IPS-15b (cell line): ENCODE data around the gene RHBDD1.

Experiments used
- H3K27me3 ChIP-seq: one replicate; pipeline ENCODE4 v1.6.1; 2013; ENCODE audit warnings: low read length; ENCODE audit not compliant: control insufficient read depth, insufficient read depth
- H3K36me3 ChIP-seq: one replicate; pipeline ENCODE4 v1.6.1; 2013; ENCODE audit warnings: low read length; ENCODE audit not compliant: control insufficient read depth, insufficient read depth
- H3K4me1 ChIP-seq: one replicate; pipeline ENCODE4 v1.6.1; 2013; ENCODE audit warnings: mild to moderate bottlenecking, low read length; ENCODE audit not compliant: control insufficient read depth, insufficient read depth
- H3K4me3 ChIP-seq: one replicate; pipeline ENCODE4 v1.5.1; 2013; ENCODE audit warnings: low read depth, low read length
- H3K9ac ChIP-seq: one replicate; pipeline ENCODE4 v1.6.1; 2013; ENCODE audit warnings: low read depth, mild to moderate bottlenecking, low read length
- H3K9me3 ChIP-seq: one replicate; pipeline ENCODE4 v1.6.1; 2013; ENCODE audit warnings: mild to moderate bottlenecking, low read length; ENCODE audit not compliant: control insufficient read depth, insufficient read depth

The RHBDD1 gene

DNA sequence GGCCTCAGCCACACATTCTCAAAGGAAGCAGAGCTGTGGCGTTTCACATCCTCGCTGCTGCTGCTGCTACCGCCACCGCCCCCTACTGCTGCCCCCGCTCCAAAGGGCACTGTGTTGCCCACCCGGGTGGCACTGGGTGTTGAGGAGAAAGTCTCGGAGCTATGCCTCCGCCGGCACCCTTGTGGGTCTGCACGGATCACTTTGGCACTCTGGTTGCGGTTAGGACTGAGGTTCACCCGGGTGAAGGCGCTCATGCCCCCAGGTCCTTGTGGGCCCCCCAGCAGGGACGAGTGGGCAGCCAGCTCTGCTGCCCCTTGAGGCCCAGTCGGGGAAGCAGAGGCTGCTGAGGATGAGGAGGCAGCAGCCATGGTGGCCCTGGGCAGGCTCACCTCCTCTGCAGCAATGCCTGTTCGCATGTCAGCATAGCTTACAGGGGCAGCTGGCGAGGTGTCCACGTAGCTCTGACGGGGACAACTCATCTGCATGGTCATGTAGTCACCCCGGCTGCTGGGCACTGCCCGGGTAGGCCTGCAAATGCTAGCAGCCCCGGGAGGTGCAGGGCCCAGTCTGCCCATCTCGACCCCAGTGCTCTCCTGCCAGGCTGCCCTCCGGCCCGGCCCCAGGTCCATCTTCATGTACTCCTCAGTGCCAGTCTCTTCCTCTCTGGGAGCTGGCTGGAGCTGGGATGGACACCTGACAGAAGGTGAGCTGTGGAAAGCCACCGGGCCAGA lies 40.4 kb upstream of the RHBDD1 start:
- Histone ChIP-seq H3K27me3 (no peaks in the 10 kb centered on the region), H3K4me3 (no peak overlapping the region), H3K9me3 (no peaks in the 10 kb centered on the region), H3K9ac (no peak overlapping the region), H3K36me3 (peaks cover 20% of the 10 kb centered on the region), H3K4me1 (no peaks in the 10 kb centered on the region)

DNA sequence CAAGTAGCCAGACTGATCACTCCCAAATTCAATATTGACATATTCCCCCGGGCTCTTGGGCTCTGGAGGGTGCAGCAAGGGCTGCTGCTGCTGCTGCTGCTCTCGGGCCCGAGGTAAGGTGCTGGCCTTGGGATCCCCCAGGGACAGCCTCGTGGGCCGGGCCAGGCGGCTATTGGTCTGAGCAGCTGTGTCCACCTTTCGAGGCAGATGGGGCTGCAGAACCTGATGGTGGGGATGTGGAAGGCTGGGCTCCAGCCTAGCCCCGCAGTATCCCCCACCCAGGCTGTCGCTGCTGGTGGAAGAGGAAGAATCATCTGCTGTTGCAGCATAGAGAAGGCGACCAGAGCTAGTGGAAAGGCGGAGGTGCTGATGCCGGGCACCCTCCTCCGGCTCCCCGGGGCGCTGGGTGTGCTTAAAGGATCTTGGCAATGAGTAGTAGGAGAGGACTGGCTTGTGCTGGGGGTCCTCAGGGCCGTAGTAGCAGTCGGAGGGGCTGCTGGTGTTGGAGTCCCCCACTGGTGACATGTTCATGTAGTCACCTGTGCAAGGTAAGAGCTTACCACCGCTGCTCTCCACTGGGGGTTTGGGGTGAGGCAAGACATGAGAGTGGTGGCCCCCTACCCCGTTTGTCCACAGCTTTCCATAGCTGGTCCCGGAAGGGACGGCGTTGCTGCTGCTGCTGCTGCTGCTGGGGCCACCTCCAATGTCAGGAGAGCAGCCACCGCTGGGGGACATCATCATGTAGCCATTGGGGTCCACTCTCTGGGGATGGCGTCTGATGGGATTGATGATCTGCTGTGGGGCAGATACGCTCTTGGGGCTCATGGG lies 39.6 kb upstream of the RHBDD1 start:
- H3K9ac ChIP-seq = no peak overlapping the region
- no peak overlapping the region for H3K4me3 ChIP-seq
- H3K9me3 ChIP-seq = no peaks in the 10 kb centered on the region
- H3K36me3 ChIP-seq = peaks cover 20% of the 10 kb centered on the region
- H3K27me3 ChIP-seq = no peaks in the 10 kb centered on the region
- H3K4me1 ChIP-seq = no peaks in the 10 kb centered on the region

DNA sequence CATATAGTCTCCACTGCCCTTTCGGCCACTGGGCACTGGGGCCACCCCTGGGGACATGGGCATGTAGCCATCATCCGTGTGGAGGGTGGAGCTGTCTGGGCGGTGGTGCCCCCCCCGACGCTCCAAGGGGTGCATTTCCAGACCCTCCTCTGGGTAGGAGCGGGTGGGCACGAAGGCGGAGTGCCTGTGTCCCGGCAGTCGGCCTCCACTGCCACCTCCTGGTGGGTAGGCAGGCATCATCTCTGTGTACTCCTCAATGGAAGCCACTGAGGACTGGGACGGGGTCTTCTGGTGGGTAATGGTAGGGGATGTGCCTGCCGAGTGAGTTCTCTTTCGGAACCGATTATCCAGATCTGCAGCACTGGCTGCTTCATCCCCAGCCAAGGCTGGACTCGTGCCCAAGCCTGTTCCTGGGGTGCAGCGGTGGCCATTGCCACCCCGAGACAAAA lies 39.0 kb upstream of the RHBDD1 start:
- Histone ChIP-seq H3K36me3 (peaks cover 20% of the 10 kb centered on the region), H3K4me1 (no peaks in the 10 kb centered on the region), H3K9ac (no peak overlapping the region), H3K27me3 (no peaks in the 10 kb centered on the region), H3K4me3 (no peak overlapping the region), H3K9me3 (no peaks in the 10 kb centered on the region)

DNA sequence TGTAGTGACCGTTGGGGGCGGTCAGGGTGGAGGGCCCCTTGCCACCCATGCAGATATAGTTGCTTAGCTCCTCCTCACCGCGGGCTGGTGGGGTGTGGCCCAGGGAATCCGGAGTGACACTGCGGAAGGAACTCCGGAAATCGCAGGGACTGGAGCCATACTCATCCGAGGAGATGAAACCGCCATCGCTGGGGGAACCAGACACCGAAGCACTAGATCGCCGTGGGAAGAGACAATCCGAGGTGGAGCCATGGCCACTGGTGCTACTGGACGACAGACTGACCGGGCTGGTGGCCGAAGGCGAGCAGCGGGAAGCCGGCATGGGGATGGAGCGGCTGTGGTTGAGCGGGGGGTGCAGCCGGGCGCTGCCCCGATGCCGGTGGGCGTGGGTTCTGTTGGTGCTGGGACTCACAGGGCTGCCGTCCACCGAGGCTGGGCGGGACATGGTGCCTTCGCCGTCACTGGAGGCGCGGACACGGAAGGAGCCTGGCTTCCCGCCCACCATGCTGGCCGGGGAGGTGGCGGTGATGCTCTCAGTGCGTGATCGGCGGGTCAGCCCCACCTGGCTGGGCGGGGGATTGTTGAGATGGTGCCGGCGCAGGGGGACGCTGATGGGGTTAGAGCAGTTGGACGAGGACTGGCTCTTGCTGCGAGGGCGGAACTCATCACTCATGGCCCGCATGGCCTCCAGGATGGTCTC lies 38.4 kb upstream of the RHBDD1 start:
- Histone ChIP-seq H3K4me3 (peak overlapping the region; percentile 63), H3K4me1 (no peaks in the 10 kb centered on the region), H3K9ac (no peak overlapping the region), H3K9me3 (no peaks in the 10 kb centered on the region), H3K27me3 (no peaks in the 10 kb centered on the region), H3K36me3 (peaks cover 20% of the 10 kb centered on the region)

DNA sequence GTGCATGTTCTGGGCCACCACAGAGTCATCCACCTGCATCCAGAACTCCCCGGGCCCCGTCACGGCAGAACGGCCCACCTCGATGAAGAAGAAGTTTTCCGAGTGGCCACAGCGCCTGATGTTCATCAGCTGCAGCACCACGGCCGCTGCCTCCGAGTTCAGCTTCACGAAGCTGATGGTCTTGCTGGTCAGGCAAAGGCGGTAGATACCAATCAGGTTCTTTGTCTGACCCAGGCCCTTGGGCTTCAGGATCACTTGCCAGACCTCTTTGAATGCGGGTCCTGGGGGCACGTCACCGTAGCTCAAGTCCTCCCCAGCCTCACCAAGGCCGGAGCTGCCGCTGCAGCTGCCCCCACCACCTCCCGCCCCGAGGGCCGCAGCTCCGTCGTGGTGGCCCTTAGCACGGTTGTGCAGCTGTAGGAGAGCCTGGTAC lies 37.8 kb upstream of the RHBDD1 start:
- peaks cover 20% of the 10 kb centered on the region for H3K36me3 ChIP-seq
- H3K9me3 ChIP-seq = no peaks in the 10 kb centered on the region
- H3K4me3 ChIP-seq = peak overlapping the region; percentile 63
- no peaks in the 10 kb centered on the region for H3K4me1 ChIP-seq
- no peak overlapping the region for H3K9ac ChIP-seq
- no peaks in the 10 kb centered on the region for H3K27me3 ChIP-seq

DNA sequence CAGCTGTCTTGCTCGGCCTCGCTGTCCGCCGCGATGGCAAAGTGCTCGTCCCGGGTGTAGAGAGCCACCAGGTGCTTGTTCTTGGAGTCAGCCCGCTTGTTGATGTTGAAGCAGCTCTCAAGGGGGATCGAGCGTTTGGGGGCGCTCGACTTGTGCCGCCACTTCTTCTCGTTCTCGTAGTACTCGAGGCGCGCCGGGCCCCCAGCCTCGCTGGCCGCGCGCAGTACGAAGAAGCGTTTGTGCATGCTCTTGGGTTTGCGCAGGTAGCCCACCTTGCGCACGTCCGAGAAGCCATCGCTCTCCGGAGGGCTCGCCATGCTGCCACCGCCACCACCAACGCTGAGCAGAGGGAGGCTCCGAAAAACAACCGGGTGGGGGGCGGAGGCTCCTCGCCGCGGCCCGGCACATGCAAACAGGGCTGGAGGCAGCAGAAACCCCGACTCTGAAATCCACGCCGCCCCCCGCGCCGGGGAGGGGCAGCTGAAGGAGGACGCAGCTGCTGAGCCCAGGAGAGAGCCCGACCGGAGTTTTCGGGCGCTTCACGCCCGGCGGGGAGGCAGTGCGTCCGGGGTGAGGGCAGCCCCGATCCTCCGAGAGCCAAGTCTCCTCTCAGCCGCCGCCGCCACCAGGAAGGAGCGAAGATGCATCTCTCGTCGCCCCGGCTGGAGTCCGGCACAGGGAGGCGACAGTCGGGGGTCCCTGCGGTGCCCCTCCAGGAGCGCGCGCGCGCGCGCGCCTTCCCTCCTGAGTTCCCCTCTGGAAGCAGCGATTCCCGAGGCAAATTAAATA lies 37.2 kb upstream of the RHBDD1 start:
- no peak overlapping the region for H3K9ac ChIP-seq
- no peaks in the 10 kb centered on the region for H3K4me1 ChIP-seq
- H3K27me3 ChIP-seq = no peaks in the 10 kb centered on the region
- H3K36me3 ChIP-seq = peaks cover 20% of the 10 kb centered on the region
- H3K4me3 ChIP-seq = peak overlapping the region; percentile 63
- no peaks in the 10 kb centered on the region for H3K9me3 ChIP-seq

DNA sequence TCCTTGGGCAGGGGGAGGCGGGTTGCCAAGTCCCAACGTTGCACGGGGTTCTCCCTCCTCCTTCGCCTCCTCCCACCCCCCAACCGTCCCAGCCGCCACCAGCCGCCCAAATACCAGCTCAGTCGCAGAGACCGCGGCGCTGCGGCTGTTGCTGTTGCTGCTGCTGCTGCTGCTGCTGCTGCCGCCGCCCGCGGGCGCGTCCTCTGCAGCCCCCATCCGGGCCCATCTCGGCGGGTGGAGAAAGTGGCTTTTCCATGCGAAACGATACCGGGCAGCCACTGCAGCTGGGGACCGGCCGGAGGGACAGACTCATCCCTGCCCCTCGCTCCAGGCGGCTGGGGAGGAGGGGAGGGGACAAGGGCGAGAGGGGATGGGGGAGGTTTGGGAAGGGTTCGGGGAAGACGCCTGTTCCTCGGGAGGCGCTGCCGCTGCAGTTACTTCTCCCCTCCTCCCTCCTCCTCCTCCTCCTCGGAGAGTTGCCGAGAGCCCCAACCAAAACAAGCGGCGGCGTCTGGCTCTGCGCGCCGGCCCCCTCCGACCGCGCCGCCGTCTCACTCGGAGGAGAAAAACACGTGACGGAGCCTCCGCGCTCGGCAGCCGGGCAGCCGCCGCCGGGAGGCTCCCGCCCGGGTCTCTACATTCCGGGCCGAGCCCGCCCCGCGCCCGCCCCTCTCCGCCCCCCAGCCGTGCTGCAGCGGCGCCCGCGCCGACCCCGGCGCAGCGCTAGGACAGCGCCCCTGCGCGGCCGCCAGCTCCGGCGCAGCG lies 36.5 kb upstream of the RHBDD1 start, which contains the start of gene IRS1:
IRS1 (minus strand) TSS at position 610 of the 765 bp plus-strand sequence. CDS start 1,082 bp downstream, outside the sequence.
- peak within 1 kb of the TSS; percentile 84 for H3K4me3 ChIP-seq
- H3K4me1 ChIP-seq = no peaks in the 10 kb centered on the region
- H3K36me3 ChIP-seq = peaks cover 20% of the 10 kb centered on the region
- H3K9ac ChIP-seq = no peak within 1 kb of the TSS
- H3K9me3 ChIP-seq = no peaks in the 10 kb centered on the region
- no peaks in the 10 kb centered on the region for H3K27me3 ChIP-seq

DNA sequence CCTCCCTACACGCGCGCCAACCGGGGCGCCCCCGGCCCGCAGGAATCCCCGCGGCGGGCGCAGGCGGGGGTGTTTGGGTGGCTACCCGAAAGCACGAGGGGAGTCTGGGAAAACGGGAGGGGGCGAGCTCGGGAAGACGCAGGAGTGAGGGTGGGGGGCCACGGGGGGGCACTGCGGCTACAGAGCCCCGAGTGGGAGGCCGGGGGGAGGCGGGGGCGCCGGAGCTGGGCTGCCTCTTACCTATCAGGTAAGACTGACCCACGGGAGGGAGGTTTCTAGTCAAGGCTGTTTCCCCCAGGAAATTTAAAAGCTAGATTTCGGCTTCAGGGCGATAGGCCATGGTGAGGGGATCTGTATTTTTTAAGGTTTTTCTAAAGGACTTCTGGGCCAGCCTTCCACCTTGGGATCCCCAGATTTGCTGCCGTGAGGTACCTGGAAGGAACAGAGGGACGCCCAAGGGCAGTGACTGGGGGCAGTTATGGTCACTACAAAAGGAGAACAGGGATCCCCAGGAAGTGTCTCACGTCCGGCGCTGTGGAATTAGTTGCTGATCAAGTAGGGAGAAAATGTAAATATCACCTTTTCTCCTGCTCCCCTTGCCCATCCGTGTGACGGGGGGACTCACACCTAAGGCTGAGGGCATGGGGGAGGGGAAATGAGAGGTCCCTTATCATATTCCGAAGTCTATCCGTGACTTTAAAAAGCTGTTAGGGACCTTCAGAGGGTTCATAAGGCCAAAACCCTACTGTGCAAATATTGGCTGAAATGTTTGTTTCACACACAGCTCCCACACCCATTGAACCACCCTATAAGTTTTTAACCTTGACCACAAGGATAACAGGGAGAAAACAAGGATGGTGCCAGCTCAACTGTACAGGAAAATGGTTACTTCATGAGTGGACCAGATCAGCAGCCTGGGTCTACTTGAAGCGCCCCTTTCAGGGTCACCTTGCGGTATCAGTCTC lies 35.6 kb upstream of the RHBDD1 start:
- Histone ChIP-seq H3K36me3 (peaks cover 20% of the 10 kb centered on the region), H3K27me3 (no peaks in the 10 kb centered on the region), H3K9ac (no peak overlapping the region), H3K4me1 (no peaks in the 10 kb centered on the region), H3K4me3 (peak overlapping the region; percentile 84), H3K9me3 (no peaks in the 10 kb centered on the region)

DNA sequence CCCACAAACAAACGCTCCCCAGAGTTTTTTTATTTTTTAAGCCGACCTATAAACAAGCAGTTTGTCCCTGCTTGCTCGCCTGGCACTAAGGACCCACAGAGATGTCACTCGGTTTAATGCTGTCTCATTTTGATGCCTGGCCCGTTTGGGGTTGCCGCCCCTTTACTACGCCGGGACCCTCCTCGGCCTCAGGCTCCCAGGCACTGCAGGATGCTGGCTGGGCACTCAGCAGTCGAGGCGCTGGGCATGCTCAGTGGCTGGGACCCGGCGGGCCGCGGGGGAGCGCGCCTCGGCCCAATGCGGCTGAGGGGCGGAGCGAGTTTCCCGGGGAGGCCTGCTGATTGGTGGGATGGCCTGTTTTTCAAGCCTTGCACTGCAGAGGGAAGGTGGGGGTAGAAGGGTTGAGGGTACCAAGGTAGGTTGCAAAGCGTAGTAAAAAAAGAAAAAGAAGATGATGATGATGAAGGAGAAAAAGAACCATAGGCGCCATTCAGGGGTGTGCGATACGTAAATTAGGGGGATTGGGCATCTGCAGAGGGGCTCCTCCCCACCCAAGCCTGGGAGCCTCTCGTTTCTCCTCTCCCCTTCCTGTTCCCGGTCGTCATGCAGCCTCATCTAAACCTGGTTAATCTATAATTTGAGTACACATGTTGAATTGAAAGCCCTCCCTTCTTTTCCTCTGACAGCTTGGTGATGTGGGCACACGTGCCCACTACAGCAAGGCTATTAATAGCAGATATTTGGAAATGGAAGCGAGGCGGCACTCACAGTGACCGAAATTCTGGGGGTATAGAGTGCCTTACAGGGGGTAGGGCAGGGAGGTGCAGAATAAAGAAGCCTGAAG lies 34.7 kb upstream of the RHBDD1 start:
- Histone ChIP-seq H3K9me3 (no peaks in the 10 kb centered on the region), H3K4me1 (no peaks in the 10 kb centered on the region), H3K27me3 (no peaks in the 10 kb centered on the region), H3K9ac (no peak overlapping the region), H3K4me3 (peak overlapping the region; percentile 84), H3K36me3 (peaks cover 15% of the 10 kb centered on the region)
